GM06990 (cell line): ENCODE data around the gene SNRPA.

ENCODE experiments used
- DNase-seq: peaks from one replicate; pipeline ENCODE4 v3.0.0-alpha.2; 2011; ENCODE audit not compliant: insufficient read length; ENCODE audit errors: extremely low read depth
- H3K27me3 ChIP-seq: replicated peaks from 2 replicates; pipeline ENCODE4 v1.6.0; 2011; ENCODE audit warnings: low read length; ENCODE audit not compliant: control insufficient read depth, insufficient read depth
- H3K36me3 ChIP-seq: 2 replicates; pipeline ENCODE4 v1.5.1; 2011; ENCODE audit warnings: low read length; ENCODE audit not compliant: control insufficient read depth, insufficient read depth
- H3K4me3 ChIP-seq: replicated peaks from 2 replicates; pipeline ENCODE4 v1.5.1; 2011; ENCODE audit warnings: low read depth, mild to moderate bottlenecking, control low read depth, low read length
- TF ChIP-seq, protein P1 (sequence below): IDR thresholded peaks from 2 replicates; pipeline ENCODE4 v1.5.1; 2011; ENCODE audit warnings: low read length, control low read depth, mild to moderate bottlenecking, inconsistent platforms; ENCODE audit not compliant: insufficient read depth, poor library complexity, severe bottlenecking

Gene SNRPA

DNA sequence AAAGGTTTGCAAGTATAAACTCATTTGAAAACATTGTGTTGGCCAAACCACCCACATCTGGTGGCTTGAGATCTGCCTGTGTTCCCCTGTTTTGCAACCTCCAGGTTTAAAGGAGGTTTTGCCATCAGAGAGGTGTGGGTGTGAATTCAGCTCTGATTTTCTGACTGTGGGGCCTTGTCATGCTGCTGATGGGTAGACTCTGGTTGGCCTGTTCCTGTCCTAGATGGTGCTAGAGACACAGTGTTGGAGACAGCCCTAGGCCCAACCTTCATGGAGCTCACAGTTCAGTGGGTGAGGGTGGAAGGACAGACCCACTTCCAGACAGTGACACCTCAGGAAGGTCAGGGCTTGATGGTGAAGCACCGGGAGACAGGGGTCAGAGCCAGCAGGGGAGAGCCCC lies 34.5 kb downstream of the SNRPA start:
- TF ChIP-seq, protein P1, sequence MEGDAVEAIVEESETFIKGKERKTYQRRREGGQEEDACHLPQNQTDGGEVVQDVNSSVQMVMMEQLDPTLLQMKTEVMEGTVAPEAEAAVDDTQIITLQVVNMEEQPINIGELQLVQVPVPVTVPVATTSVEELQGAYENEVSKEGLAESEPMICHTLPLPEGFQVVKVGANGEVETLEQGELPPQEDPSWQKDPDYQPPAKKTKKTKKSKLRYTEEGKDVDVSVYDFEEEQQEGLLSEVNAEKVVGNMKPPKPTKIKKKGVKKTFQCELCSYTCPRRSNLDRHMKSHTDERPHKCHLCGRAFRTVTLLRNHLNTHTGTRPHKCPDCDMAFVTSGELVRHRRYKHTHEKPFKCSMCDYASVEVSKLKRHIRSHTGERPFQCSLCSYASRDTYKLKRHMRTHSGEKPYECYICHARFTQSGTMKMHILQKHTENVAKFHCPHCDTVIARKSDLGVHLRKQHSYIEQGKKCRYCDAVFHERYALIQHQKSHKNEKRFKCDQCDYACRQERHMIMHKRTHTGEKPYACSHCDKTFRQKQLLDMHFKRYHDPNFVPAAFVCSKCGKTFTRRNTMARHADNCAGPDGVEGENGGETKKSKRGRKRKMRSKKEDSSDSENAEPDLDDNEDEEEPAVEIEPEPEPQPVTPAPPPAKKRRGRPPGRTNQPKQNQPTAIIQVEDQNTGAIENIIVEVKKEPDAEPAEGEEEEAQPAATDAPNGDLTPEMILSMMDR = no peak
- peaks cover 15% of the 10 kb centered on the region for H3K36me3 ChIP-seq
- no peak for DNase-seq

DNA sequence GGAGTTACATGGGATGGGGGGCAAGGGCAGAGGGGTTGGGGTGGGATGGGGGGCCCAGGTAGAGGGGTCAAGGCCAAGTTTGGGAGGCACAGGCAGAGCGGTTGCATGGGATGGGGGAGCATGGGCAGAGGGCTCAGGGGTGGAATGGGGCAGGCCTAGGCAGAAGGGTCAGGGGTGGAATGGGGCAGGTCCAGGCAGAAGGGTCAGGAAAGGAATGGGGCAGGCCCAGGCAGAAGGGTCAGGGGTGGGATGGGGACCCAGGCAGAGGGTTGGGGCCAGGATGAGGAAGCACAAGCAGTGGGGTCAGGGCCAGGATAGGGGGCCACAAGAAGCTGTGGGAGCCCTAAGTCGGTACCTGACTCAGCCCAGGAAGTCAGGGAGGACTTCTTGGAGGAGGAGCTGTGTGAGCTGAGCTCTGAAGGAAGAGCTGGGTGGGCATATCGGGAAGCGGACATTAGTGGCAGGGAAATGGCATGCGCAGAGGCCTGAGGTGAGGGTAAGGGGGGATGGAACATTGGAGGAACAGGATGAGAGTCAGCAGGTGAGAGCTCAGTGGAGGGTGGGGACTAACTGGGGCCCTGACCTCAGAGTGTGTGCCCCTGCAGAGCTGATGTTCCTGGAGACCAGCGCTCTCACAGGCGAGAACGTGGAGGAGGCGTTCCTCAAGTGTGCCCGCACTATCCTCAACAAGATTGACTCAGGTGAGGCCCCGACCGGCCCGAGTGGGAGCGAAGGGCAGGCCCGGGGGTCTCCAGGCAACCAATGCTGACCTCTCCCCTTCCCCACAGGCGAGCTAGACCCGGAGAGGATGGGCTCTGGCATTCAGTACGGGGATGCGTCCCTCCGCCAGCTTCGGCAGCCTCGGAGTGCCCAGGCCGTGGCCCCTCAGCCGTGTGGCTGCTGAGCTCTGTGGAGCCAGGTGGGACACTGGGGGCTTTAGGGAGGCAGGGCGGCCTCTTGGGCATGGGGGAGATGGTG lies 35.3 kb downstream of the SNRPA start:
- TF ChIP-seq, protein P1 = no peak
- no peaks in the 10 kb centered on the region for H3K27me3 ChIP-seq
- DNase-seq = no peak
- no peak overlapping the region for H3K4me3 ChIP-seq
- H3K36me3 ChIP-seq = peaks cover 15% of the 10 kb centered on the region

More for the DNA sequence above, 34.5 kb downstream of the SNRPA start:
- no peak overlapping the region for H3K4me3 ChIP-seq
- no peaks in the 10 kb centered on the region for H3K27me3 ChIP-seq

DNA sequence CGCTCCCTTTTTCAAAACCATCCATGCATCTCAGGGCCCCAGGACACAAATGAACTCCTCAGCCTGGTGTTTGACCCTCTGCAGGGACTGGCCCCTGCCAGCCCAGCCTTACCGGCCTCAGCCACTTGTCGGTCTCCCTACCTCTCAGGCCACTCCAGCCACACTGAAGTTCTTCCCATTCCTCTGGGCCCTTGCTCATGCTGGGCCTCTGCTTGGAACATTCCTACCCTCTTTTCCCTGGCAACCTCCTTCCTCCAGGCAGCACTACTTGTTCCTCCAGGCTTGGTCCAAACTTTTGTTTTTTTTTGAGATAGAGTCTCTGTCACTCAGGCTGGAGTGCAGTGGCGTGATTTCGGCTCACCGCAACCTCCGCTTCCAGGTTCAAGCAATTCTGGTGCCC lies 40.3 kb downstream of the SNRPA start:
- H3K4me3 ChIP-seq = no peak overlapping the region
- peaks cover 10% of the 10 kb centered on the region for H3K36me3 ChIP-seq
- TF ChIP-seq, protein P1 = no peak
- no peaks in the 10 kb centered on the region for H3K27me3 ChIP-seq
- no peak for DNase-seq

DNA sequence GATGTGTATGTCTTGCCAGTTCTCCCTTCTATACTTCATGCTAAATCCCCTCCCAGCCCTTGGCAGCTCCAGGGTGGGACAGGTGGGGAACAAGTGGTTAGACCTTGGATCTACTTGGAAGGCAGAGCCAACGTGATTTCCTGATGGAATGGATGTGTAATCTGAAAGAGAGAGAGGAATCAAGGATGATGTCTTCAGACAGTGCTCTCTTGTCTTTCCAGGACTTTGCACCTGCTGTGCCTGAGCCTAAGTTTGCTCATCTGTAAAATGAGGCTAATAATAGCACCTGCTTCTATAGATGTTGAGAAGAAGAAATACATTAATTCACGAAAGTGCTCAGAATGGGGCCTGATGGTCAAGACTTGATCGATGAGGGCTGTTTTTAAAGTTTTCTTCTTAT lies 41.0 kb downstream of the SNRPA start:
- no peaks in the 10 kb centered on the region for H3K27me3 ChIP-seq
- no peak overlapping the region for H3K4me3 ChIP-seq
- peaks cover 6% of the 10 kb centered on the region for H3K36me3 ChIP-seq
- TF ChIP-seq, protein P1 = no peak
- no peak for DNase-seq

DNA sequence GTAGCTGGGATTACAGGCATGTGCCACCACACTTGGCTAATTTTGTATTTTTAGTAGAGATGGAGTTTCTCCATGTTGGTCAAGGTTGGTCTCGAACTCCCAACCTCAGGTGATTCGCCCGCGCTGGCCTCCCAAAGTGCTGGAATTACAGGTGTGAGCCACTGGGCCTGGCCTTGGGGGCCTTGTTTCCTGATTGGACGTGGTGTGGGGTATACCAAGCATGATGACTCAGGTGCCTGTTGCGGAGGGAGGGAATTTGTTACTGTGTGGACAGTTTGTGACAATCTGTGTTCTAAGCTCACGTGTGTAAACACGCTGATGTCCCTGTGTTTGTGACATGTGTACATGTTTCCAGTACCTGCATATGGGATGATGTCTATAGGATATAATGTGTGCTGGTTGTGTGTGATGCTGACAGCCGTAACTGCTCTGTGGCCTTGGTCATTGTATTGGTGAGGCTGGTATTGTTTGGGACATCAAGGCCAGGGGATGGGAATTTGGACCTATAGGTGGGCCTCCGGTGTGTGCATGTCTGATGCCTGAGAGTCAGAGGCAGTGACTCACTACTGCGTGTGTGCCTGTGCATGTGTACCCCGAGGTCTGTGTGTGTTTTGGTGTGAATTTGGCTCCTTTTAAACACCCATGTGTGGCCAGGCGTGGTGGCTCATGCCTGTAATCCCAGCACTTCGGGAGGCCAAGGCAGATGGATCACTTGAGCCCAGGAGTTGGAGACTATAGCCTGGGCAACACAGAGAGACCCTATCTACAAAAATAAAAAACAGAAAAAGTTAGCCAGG lies 46.4 kb downstream of the SNRPA start:
- no peak for DNase-seq
- Histone ChIP-seq H3K27me3 (no peaks in the 10 kb centered on the region), H3K4me3 (no peak overlapping the region), H3K36me3 (peaks cover 8% of the 10 kb centered on the region)
- TF ChIP-seq, protein P1 = no peak
